OCI-LY7 (cell line): ENCODE data around the gene MLLT3.

Experiments used
- CTCF ChIP-seq: fragments of 200-600 bp; sonication (generic); conservative IDR thresholded peaks from 2 replicates; pipeline ENCODE4 v1.5.1; 2014; ENCODE audit warnings: mild to moderate bottlenecking, antibody characterized with exemption, low read length, moderate library complexity, mixed read lengths
- EZH2phosphoT487 ChIP-seq: fragments of 200-600 bp; sonication (generic); IDR thresholded peaks from 2 replicates; pipeline ENCODE4 v1.6.1; 2018; ENCODE audit warnings: low read depth, borderline replicate concordance, mild to moderate bottlenecking, mixed run types, antibody characterized with exemption, low read length, moderate library complexity, mixed read lengths

DNA sequence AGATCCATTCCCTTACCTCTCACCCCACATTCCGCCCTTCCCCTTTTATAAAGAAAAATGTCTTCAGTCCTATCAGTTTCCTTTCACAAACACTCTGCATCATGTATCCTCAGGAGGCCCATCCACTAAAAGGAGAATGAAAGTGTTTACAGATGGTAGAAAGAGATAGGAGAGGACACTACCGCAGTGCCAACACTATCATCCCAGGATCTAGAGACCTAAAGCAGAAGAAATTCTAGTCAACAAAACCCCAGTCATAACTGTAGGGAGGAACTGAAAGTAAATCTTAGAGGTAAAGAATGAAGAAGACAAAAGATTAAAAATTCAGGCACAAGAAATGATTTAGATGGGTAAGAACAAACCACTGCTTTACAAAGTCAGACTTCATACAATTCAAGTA is 114.1 kb downstream of the MLLT3 start:
- TF ChIP-seq CTCF = no peak
- TF ChIP-seq EZH2phosphoT487 = no peak
